ENCODE results near the gene ADH6. TPM values are rescaled to one million over a fixed set of nuclear protein-coding genes. Genes with fewer than 3 reads are reported as not detected.

ADH6 gene
- total and polyA plus RNA-seq, 2 of the 8 experiments (the other 6 are each of a cell fraction or from before 2014, with no cell fraction given): not detected

- FAIRE-seq (no peak), DNase-seq (ENCODE audit: low read depth in 1 of 2, low spot score in 2 of 2) (no peak)
- Histone ChIP-seq H3K9ac (replicated peaks in 1 of 4; ENCODE audit: extremely low read depth in 1 of 4, low read depth in 3 of 4, low read length in 3 of 4) (no peak overlapping the region), H3K4me1 (replicated peaks in 1 of 4; ENCODE audit: control insufficient read depth in 3 of 4, insufficient read depth in 4 of 4, low read length in 3 of 4) (no peaks in the 10 kb centered on the region), H2BK20ac (ENCODE audit: low read length) (no peak overlapping the region), H3K27ac (ENCODE audit: low read depth, low read length) (no peak overlapping the region), H4K20me1 (replicated peaks in 1 of 2; ENCODE audit: control insufficient read depth in 1 of 2, insufficient read depth in 2 of 2, low read length in 2 of 2) (no peaks in the 10 kb centered on the region), H4K91ac (replicated peaks; ENCODE audit: insufficient read length, low read length) (no peak overlapping the region), H2BK12ac (ENCODE audit: low read depth, low read length) (no peak overlapping the region), H3K36me3 (ENCODE audit: control insufficient read depth in 2 of 4, insufficient read depth in 4 of 4, low read length in 3 of 4) (no peaks in the 10 kb centered on the region), H3K4ac (replicated peaks; ENCODE audit: insufficient read length, low read depth, low read length) (no peak overlapping the region), H2BK15ac (ENCODE audit: low read length) (no peak overlapping the region), H3K18ac (ENCODE audit: extremely low read depth, low read length) (no peak overlapping the region), H3K79me2 (ENCODE audit: control insufficient read depth in 1 of 2, insufficient read depth in 2 of 2, low read length in 2 of 2) (no peaks in the 10 kb centered on the region), H3K27me3 (replicated peaks in 1 of 4; ENCODE audit: control insufficient read depth in 3 of 4, extremely low read depth in 1 of 4, insufficient read depth in 3 of 4, low read length in 3 of 4) (no peaks in the 10 kb centered on the region), H2AK5ac (ENCODE audit: low read depth, low read length) (no peak overlapping the region), H4K8ac (ENCODE audit: extremely low read depth, insufficient read depth, low read length) (no peak overlapping the region), H3K14ac (ENCODE audit: insufficient read length) (no peak overlapping the region), H3K79me1 (ENCODE audit: low read depth, low read length) (no peaks in the 10 kb centered on the region), H3K23me2 (ENCODE audit: low read depth, low read length) (no peaks in the 10 kb centered on the region), H3K4me3 (ENCODE audit: extremely low read depth in 1 of 4, insufficient read depth in 2 of 4, low read depth in 3 of 4, low read length in 4 of 4) (no peak overlapping the region), H3K9me3 (ENCODE audit: insufficient read depth in 2 of 2, low read depth in 1 of 2, low read length in 1 of 2) (no peaks in the 10 kb centered on the region), H4K5ac (ENCODE audit: insufficient read length, low read depth, low read length) (no peak overlapping the region), H2BK120ac (replicated peaks; ENCODE audit: low read depth, low read length) (no peak overlapping the region), H3K23ac (ENCODE audit: insufficient read length) (no peak overlapping the region), H3K56ac (replicated peaks; ENCODE audit: insufficient read length, low read depth, low read length) (no peak overlapping the region), H3K4me2 (ENCODE audit: insufficient read depth in 1 of 2, low read depth in 2 of 2, low read length in 2 of 2) (no peak overlapping the region), H2AFZ (ENCODE audit: low read length) (no peak overlapping the region), H2BK5ac (ENCODE audit: low read depth, low read length) (no peak overlapping the region)
- 81% methylated on average over 3 of the region's 3 CpGs; no CpG with 5 or more reads in 1 of the 2 experiments for WGBS, 2 experiments (ENCODE audit: extremely low coverage in 1 of 2, insufficient coverage in 1 of 2, insufficient read length in 1 of 2, insufficient replicate concordance in 2 of 2, low coverage in 1 of 2, low lambda C conversion rate in 2 of 2, missing lambda C conversion rate in 1 of 2)
- CTCF ChIA-PET (ENCODE audit: partially characterized antibody): interaction anchor here (0.6 to 1.0 kb wide), 2 partner anchors 190 to 305 kb away, joined by 3 to 5 read pairs; no protein-coding TSS in a partner anchor
- POLR2A ChIA-PET (ENCODE audit: partially characterized antibody): interaction anchor here (0.8 kb wide), 1 partner anchor 8 kb away, joined by 6 read pairs; no protein-coding TSS in a partner anchor
- no peak for TF ChIP-seq RXRA (IDR thresholded peaks at IDR 0.05; ENCODE audit: insufficient read depth, low read depth, low read length)
- no peak for TF ChIP-seq RBBP5 (IDR thresholded peaks at IDR 0.05; ENCODE audit: borderline replicate concordance, low read depth, low read length)
- no peak for TF ChIP-seq GABPA (IDR thresholded peaks at IDR 0.05; ENCODE audit: borderline replicate concordance, insufficient read depth, low read length)
- no peak for TF ChIP-seq BRCA1 (IDR thresholded peaks at IDR 0.05; ENCODE audit: low read depth, low read length)
- no peak for TF ChIP-seq NANOG (IDR thresholded peaks at IDR 0.05; ENCODE audit: insufficient read depth, low read depth, low read length, poor library complexity, severe bottlenecking)
- TF ChIP-seq CBX8 (IDR thresholded peaks at IDR 0.05; ENCODE audit: borderline replicate concordance, low read depth, low read length): no peak
- TF ChIP-seq TBP (IDR thresholded peaks at IDR 0.05; ENCODE audit: low read depth, low read length): no peak
- TF ChIP-seq TCF12 (IDR thresholded peaks at IDR 0.05; ENCODE audit: low read depth, low read length): no peak
- TF ChIP-seq HDAC6 (IDR thresholded peaks at IDR 0.05; ENCODE audit: low read depth, low read length): no peak
- no peak for TF ChIP-seq KDM4A (IDR thresholded peaks at IDR 0.05; ENCODE audit: low read depth, low read length, severe bottlenecking)
- TF ChIP-seq SP4 (IDR thresholded peaks at IDR 0.05; ENCODE audit: low read length): no peak
- no peak for TF ChIP-seq BCL11A (IDR thresholded peaks at IDR 0.05; ENCODE audit: low read depth in 2 of 2, low read length in 2 of 2)
These were observed 3.5 kb downstream of the ADH6 start for GRCh38 chr4:99215521-99215920.
